GM18508 (cell line): ENCODE data around the gene NELFB.

Experiments
- ATAC-seq: cut with Tn5 transposase; IDR thresholded peaks from one replicate; pipeline ENCODE4 v1.9.1; 2021; ENCODE audit warnings: moderate number of reproducible peaks; ENCODE audit not compliant: insufficient read depth, unreplicated experiment

NELFB gene

DNA sequence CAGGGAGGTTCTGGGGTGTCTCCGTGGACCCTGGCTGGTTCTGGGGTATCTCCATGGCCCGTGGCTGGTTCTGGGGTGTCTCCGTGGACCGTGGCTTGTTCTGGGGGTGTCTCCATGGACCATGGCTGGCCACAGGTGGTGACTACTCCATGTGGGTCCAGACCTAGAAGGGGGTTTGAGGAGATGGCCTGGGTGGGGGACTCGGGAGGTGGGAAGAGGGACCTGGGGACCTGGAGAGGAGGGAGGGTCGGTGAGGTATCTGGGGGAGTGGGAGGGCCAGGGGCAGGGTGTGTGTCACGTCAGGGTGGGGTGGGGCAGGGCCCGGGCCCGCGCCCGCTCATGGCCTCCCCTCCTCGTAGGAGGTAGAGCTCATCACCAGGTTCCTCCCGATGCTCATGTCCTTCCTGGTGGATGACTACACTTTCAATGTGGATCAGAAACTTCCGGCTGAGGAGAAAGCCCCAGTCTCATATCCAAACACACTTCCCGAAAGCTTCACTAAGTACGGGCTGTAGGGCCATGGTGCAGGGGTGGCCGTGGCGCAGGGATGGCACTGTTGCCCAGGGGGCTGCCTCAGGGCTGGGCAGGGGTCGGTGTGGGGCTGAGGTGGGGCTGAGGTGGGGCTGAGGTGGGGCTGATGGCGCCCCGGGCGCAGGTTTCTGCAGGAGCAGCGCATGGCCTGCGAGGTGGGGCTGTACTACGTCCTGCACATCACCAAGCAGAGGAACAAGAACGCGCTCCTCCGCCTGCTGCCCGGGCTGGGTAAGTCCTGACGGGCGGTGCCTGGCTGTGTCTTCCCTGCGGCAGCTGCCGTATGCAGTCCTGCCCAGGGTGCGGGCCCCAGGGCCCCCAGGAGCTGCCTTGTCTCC is 11.7 kb downstream of the NELFB start:
- ATAC-seq = no peak

DNA sequence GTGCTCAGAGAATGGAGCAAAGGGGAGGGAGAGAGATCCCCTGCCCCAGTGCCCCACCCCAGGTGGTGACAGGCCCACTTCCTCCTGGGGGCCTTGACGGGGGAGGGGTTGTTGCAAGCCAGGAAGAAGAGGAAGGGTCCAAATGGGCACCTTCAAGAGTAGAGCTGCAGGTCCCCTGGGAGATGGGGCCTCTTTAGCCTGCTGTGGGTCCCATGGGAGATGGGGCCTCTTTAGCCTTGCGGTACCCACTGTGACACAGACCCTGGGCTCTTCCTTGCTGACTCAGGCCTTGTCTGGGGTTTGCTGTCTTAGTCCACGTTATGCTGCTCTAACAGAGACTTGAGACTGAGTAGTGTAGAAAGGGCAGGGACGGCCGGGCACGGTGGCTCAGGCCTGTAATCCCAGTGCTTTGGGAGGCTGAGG is 12.8 kb downstream of the NELFB start:
- no peak for ATAC-seq

GRCh38 chr9:137268538-137269201 is 13.5 kb downstream of the NELFB start:
- no peak for ATAC-seq

DNA sequence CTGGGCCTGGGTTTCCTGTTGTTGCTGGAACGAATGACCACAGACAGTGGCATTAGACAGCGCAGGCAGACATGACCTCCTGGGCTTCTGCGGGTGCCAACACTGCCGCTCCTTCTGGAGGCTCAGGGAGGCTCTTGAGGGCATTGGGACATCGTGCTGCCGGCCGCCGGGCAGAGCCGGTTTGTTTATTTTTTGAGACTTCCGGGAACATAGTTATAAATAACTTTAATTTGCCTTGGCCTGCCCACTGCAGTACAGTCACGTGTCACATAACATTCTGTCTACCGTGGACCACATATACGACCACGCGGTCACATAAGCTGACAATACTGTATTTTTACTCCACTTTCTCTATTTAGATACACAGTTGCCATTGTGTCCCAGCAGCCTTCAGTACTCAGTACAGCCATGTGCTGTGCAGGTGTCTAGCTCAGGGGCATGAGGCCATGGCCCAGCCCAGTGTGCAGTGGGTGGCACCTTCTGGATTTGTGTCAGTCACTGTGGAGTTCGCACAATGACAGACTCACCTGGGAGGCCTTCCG is 14.2 kb downstream of the NELFB start:
- no peak for ATAC-seq

DNA sequence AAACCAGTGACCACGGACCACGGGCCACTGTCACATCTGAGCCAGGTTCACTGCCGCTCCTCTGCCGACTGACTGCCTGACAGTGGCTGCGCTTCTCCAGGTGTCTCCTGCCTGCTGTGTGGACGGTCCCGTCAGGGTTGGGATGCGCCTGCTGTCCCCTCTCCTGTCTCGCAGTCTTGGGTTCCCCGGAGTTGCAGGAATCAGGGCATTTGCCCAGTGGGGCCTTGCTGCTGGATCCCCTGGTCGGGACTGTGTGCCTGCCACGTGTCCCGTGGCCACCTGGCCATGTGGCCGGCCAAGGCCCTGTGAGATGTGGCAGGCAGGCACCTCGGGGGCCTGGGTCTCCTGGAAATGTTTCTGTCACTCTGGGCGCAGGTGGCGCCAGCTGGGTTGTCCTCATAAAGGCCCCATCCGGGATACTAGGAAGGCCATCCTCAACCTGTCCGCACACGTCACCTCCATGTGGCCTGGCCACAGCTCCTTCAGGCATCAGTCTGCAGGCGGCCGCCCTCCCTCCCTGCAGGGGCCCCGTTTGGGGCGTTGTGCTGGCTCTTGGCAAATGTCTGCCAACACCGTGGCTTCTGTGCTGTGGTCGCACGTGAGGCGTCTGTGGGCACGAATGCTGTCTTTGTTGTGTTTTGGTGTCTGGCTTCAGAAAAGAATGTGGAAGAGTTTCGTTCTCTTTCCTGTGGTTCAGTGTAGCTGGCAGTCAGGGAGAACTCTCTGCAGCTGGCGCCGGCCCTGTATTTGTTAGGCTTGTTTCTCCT is 16.0 kb downstream of the NELFB start:
- no peak for ATAC-seq

GRCh38 chr9:137271696-137272076 is 16.6 kb downstream of the NELFB start:
- ATAC-seq = no peak

- ATAC-seq = no peak
Observed at GRCh38 chr9:137272241-137273094, 17.3 kb downstream of the NELFB start.

- no peak for ATAC-seq
Observed at GRCh38 chr9:137273095-137273490, 18.0 kb downstream of the NELFB start.

DNA sequence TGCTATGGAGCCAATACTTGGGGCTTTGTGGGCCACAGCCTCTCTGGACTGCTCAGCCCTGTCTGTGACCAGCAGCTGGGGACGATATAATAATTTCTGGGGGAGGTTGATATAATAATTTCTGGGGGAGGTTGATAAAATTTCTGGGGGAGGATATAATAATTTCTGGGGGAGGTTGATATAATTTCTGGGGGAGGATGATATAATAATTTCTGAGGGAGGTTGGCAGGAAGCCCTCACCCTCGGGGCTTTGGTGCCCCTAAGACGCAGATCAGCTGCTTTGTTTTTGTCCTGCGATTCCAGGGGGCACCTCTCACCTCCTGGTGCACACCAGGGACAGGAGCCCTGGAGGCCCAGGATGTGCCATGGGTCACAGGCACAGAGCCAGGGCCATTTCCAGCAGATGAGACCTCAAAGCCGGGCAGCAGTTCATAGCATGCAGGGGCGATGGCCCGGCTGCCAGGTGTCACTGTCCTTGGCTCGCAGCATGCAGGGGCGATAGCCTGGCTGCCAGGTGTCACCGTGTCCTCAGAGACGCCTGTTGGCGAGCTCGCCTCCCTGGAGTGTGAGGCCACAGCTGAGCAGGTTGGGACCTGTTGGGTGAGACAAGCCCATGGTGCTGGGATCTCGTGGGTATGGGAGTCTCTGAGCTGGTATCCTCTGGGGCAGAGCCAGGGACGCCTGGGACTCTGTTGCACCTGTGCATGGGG is 18.6 kb downstream of the NELFB start:
- no peak for ATAC-seq

DNA sequence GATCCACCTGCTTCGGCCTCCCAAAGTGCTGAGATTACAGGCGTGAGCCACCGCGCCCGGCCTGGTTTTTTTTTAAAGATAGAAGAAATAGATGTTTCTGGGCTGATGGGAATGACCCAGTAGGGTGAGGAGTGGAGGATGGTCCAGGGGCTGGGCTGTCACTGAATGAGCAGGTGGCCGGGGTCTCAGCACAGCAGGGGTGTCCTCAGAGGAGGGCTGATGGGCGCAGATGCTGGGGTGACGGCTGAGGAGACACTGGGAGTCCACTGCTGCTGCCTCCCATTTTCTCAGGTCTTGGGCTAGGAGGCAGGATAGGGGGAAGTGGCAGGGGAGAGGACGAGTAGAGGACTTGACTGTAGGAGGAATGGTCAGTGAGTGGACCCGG is 20.1 kb downstream of the NELFB start:
- no peak for ATAC-seq

DNA sequence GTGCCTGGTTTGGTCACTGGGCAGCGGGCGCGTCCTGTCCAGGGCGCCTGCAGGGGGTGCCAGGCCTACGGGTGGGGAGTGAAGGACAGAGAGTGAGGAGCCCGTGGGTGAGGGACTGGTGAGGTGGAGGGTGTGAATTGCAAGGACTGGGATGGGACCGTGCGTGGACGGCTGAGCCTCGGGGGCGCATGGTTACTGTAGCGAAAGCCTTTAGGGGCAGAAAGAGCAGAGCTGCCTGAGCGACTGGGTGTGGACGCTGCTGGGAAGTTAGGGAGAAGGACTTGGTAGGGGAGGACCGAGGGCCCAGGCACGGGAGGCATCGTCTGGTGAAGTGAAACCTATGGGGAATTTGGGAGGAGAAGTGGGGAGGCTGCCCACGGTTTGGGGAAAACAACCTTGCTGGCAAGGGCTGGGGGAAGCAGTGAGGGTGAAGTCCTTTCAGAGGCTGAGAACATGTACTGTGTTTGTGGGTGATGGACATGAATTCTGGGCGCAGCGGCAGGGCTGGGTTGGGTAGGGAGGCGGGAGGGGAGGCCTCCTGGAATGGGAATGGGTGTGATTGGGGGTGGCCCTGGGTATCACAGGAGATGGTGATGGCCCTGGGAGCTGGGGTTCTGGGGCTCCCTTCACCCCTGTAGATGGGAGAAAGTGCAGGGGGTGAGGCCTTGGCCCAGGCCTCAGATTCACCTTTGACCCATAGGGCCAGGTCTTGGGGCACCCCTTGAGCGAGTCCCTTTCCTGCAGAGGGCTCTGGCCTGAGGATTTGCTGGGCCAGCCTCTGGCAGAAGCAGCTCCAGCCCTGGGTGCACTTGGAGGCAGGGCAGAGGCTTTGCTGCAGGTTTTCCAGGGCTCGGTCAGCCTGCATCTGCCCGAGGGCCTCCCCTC is 20.7 kb downstream of the NELFB start:
- no peak for ATAC-seq

DNA sequence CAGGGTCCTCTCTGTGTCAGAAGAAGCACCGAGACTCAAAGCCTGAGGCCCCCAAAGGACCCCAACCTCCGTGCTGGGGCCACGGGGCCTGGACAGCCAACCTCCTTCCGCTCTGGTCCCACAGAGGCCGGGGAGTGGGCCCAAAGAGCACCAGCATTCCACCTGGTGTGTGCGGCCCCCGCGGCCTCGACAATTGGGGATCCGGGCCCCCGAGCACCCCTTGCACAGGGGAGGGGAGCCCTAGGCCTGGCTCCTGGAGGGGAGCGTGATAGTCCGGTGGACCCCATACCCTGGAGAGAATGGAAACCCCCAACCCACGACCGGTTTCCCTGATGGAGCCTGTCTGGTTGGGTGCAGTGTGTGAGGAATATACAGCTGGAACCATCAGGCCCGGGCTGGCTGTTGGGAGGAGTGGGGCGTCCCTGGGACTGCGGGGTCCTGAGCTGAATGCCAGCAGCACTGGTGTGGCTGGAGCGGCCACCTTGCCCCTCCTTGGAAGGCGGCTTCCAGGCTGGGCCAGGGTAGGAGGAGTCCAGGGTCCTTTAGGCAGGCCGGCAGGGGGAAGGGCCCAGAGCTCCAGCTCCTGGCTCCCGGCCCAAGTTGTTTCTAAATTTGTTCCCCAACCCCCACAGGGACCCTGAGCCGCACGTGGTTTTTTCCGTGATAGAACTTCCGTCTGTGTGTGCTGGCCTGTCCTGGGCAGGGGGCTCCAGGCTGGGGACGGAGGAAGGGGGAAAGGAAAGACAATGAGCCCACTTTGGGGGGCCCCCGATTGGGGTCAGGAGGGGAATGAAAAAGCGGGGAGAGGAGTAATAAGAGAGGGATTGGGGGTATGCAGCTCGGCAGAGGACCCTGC is 21.6 kb downstream of the NELFB start:
- ATAC-seq = no peak

- no peak for ATAC-seq
Observed at GRCh38 chr9:137277329-137278041, 22.4 kb downstream of the NELFB start, which contains the start of gene TOR4A. TOR4A (plus strand) TSS chr9:137277726; CDS start chr9:137278690, 964 bp downstream.

GRCh38 chr9:137278061-137278701 is 23.1 kb downstream of the NELFB start:
- ATAC-seq = no peak

DNA sequence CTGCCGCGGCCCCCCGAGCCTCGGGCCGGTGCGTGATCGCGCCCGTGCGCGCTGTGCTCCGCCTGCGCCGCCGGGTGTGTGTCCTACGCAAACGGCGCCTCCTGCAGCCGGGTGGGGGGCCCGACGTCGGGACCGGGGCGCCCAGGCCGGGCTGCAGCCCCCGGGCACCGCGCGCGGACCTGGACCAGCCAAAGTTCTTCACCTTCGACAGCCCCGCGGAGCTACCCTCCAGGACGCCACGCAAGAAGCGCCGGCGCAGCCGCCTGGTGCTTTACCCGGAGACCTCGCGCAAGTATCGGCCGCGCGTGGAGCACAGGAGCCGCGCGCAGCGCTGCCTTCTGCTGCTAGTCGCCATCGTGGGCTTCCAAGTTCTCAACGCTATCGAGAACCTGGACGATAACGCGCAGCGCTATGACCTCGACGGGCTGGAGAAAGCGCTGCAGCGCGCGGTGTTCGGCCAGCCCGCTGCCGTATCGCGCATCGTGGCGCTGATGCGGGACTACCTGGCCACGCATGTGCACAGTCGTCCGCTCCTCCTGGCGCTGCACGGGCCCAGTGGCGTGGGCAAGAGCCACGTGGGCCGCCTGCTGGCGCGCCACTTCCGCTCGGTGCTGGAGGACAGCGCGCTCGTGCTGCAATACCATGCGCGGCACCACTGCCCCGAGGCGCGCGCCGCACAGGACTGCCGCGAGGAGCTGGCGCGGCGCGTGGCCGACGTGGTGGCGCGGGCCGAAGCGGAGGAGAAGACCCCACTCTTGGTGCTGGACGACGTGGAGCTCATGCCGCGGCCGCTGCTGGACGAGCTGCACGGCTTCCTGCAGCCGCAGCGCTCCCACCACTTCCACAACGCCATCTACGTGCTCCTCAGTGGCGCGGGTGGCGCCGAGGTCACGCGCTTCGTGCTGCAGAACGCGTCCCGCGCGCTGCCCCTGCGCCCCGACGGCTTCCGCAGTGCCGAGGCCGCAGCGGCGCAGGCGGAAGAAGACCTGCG is 23.9 kb downstream of the NELFB start:
- no peak for ATAC-seq
